HL-60 (cell line): ENCODE results near the gene MLXIP.

Experiments
- DNase-seq, 2 experiments: peaks; one replicate each; pipeline ENCODE4 v3.0.0-alpha.2; 2010 to 2020; ENCODE audit warnings: low read depth in 1 of 2, low spot score in 1 of 2
- H3K27ac ChIP-seq: fragments of 250-450 bp; sonication (Bioruptor Pico); replicated peaks from 2 replicates; pipeline ENCODE4 v1.5.1; 2020; ENCODE audit warnings: mild to moderate bottlenecking, moderate library complexity
- H3K27me3 ChIP-seq: fragments of 250-450 bp; sonication (Bioruptor Pico); 2 replicates; pipeline ENCODE4 v1.5.1; 2021; ENCODE audit warnings: mild to moderate bottlenecking, moderate library complexity; ENCODE audit not compliant: insufficient read depth, poor library complexity, severe bottlenecking
- H3K4me3 ChIP-seq: replicated peaks from 2 replicates; pipeline ENCODE4 v1.5.1; 2011; ENCODE audit warnings: mild to moderate bottlenecking, control low read depth, low read length; ENCODE audit not compliant: insufficient read depth
- CTCF ChIP-seq: IDR thresholded peaks from one replicate; pipeline ENCODE4 v1.5.1; 2011; ENCODE audit warnings: low read length, control low read depth, inconsistent platforms; ENCODE audit not compliant: insufficient read depth
- GABPA ChIP-seq: IDR thresholded peaks from 2 replicates; pipeline ENCODE4 v1.6.1; 2012; ENCODE audit warnings: low read depth
- POLR2AphosphoS5 ChIP-seq: IDR thresholded peaks from 2 replicates; pipeline ENCODE4 v1.6.1; 2012; ENCODE audit warnings: low read depth
- REST ChIP-seq: IDR thresholded peaks from 2 replicates; pipeline ENCODE4 v1.6.1; 2012; ENCODE audit warnings: low read depth; ENCODE audit not compliant: insufficient replicate concordance
- SPI1 ChIP-seq: IDR thresholded peaks from 2 replicates; pipeline ENCODE4 v1.6.1; 2012; ENCODE audit warnings: low read depth, mild to moderate bottlenecking, borderline replicate concordance

The MLXIP gene

GRCh38 chr12:122058549-122059149 is 19.9 kb upstream of the MLXIP start:
- no peaks in the 10 kb centered on the region for H3K27me3 ChIP-seq
- TF ChIP-seq GABPA (no peak), CTCF (no peak), REST (no peak)
- H3K27ac ChIP-seq: no peak overlapping the region
- no peak for DNase-seq
- no peak overlapping the region for H3K4me3 ChIP-seq

GRCh38 chr12:122059203-122059960 is 19.2 kb upstream of the MLXIP start:
- Histone ChIP-seq H3K27me3 (no peaks in the 10 kb centered on the region), H3K27ac (no peak overlapping the region), H3K4me3 (no peak overlapping the region)
- TF ChIP-seq REST (no peak), CTCF (no peak), POLR2AphosphoS5 (no peak), SPI1 (no peak), GABPA (no peak)
- DNase-seq: no peak

- Histone ChIP-seq H3K27me3 (no peaks in the 10 kb centered on the region), H3K4me3 (no peak overlapping the region), H3K27ac (no peak overlapping the region)
- no peak for DNase-seq
- TF ChIP-seq GABPA (no peak), REST (no peak), POLR2AphosphoS5 (no peak), CTCF (no peak), SPI1 (no peak)
These were observed 18.5 kb upstream of the MLXIP start for GRCh38 chr12:122060081-122060501.
